HG03066 (cell line): ENCODE data around the gene QPRT.
"Not testable (repeated sequence)": the region's sequence is repeated elsewhere in the genome, so short reads cannot be mapped to it uniquely, and the experiment has no call there.

Source experiments
- ATAC-seq: cut with Tn5 transposase; IDR thresholded peaks from one replicate; pipeline ENCODE4 v1.9.1; 2021; ENCODE audit warnings: low read depth; ENCODE audit not compliant: unreplicated experiment

Gene QPRT

GRCh38 chr16:29743827-29744531 is 65.0 kb downstream of the QPRT start:
- no peak for ATAC-seq

GRCh38 chr16:29744541-29745101 is 65.6 kb downstream of the QPRT start:
- no peak for ATAC-seq

GRCh38 chr16:29745121-29745852 is 66.3 kb downstream of the QPRT start:
- ATAC-seq = no peak

- ATAC-seq = peak; percentile 67
Measured at GRCh38 chr16:29745853-29746345, 66.9 kb downstream of the QPRT start, which contains the start of gene C16orf54. Gene C16orf54 (minus strand): TSS chr16:29745990. CDS start chr16:29744951, 1,039 bp downstream.

- ATAC-seq = not testable (repeated sequence)
Measured at GRCh38 chr16:29746518-29746917, 67.5 kb downstream of the QPRT start.
